Skeletal muscle tissue (tissue), 4 donors: ENCODE measurements around the gene GFRA1. TPM values are rescaled to one million over a fixed set of nuclear protein-coding genes. Genes with fewer than 3 reads are reported as not detected.

Source experiments
- H3K27ac ChIP-seq: one replicate; pipeline ENCODE4 v1.7.0; 2013; ENCODE audit warnings: mild to moderate bottlenecking, low read depth, low read length, inconsistent platforms
- H3K27me3 ChIP-seq, 3 donors: one replicate each; pipeline ENCODE4 v1.7.0; 2013; ENCODE audit warnings: low read length in 3 of 3; ENCODE audit not compliant: control insufficient read depth in 3 of 3, insufficient read depth in 3 of 3
- H3K36me3 ChIP-seq, 3 donors: one replicate each; pipeline ENCODE4 v1.7.0; 2013; ENCODE audit warnings: low read length in 3 of 3; ENCODE audit not compliant: control insufficient read depth in 3 of 3, insufficient read depth in 3 of 3
- H3K4me1 ChIP-seq, 3 donors: one replicate each; pipeline ENCODE4 v1.7.0; 2013; ENCODE audit warnings: low read length in 3 of 3, mild to moderate bottlenecking in 3 of 3; ENCODE audit not compliant: control insufficient read depth in 3 of 3, insufficient read depth in 3 of 3
- H3K4me3 ChIP-seq, 3 donors: one replicate each; pipeline ENCODE4 v1.7.0; 2013; ENCODE audit warnings: low read length in 3 of 3
- H3K9ac ChIP-seq, 3 donors: one replicate each; pipeline ENCODE4 v1.7.0; 2013; ENCODE audit warnings: low read length in 3 of 3, mild to moderate bottlenecking in 3 of 3, moderate library complexity in 2 of 3, low read depth in 1 of 3
- H3K9me3 ChIP-seq, 3 donors: one replicate each; pipeline ENCODE4 v1.7.0; 2013; ENCODE audit warnings: low read length in 3 of 3; ENCODE audit not compliant: control insufficient read depth in 3 of 3
- total RNA-seq: library from RNA; depleted of rRNA; stranded (reverse); fragments of >200 nt; gene quantifications from one replicate; pipeline ENCODE4 v1.2.3, GENCODE V29; 2014
- donor health status: Osteomylitis.

GFRA1 gene
- total RNA-seq, 1 donor from 2014 or later: 24.0 TPM

DNA sequence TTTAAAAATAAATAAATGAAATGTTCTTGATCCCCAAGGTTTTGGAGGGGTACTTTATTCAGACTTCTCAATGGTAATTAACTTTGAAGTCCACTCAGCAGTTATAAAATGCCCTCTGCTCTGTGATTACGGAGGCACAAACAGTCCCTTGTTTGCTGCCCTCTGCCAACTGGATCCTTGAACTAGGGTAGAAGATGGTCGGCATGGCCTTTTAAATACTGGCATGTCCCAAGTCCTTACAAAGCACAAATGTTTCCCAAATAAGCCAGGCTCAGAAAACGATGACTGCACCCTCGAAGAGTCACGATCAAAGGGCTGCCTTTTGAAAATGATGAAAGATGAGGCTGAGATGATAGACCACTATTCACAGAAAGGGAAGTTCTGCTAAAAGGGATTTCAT, 47.0 kb downstream of the GFRA1 start:
- Histone ChIP-seq H3K36me3 (no peaks in the 10 kb centered on the region), H3K4me3 (no peak overlapping the region), H3K4me1 (no peaks in the 10 kb centered on the region), H3K9me3 (no peaks in the 10 kb centered on the region), H3K27me3 (peaks cover 0 to 2% (median 0%) of the 10 kb centered on the region in 3 donors), H3K9ac (no peak overlapping the region), H3K27ac (no peak overlapping the region)

DNA sequence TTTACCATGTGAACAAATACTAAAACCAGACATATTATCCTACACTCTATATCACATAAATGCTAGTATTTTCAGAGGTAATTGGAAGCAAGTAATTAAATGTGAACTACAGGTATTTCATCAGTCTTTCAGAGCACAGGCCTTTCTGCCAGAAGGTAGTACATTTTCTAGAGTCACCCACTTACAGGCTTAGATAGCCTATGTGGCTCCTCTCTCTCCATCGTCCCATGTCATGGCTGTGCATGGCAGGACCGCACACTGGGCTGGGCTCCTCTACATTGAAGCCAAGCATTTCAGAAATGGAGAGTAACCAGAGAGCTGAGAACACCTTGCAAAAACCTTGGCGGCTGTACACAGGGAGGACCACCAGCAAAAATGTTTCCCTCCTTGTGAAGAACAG, 49.7 kb downstream of the GFRA1 start:
- H3K9ac ChIP-seq: no peak overlapping the region
- H3K4me1 ChIP-seq: no peaks in the 10 kb centered on the region
- H3K36me3 ChIP-seq: no peaks in the 10 kb centered on the region
- H3K4me3 ChIP-seq: no peak overlapping the region
- peaks cover 0 to 2% (median 0%) of the 10 kb centered on the region in 3 donors for H3K27me3 ChIP-seq
- H3K9me3 ChIP-seq: no peaks in the 10 kb centered on the region
- no peak overlapping the region for H3K27ac ChIP-seq

DNA sequence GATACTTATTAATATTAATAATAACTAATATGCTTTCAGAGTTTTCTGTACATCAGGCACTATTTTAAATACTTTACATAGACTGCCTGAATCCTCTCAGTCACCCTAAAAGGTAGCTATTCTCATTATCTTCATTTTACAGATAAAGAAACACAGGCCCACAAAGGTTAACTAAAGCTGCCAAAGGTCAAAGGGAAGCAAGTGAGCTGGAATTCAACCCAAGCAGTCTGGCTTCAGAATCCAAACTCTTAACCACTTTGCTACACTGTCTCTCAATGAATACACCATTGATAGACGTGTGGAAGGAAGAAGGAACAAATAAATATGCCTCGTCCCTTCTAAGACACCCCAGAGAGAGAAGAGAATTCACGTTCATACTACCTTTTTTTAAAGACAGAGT, 52.0 kb downstream of the GFRA1 start:
- Histone ChIP-seq H3K27ac (no peak overlapping the region), H3K36me3 (no peaks in the 10 kb centered on the region), H3K4me1 (no peaks in the 10 kb centered on the region), H3K9ac (no peak overlapping the region), H3K27me3 (peaks cover 0 to 2% (median 0%) of the 10 kb centered on the region in 3 donors), H3K4me3 (no peak overlapping the region), H3K9me3 (no peaks in the 10 kb centered on the region)

DNA sequence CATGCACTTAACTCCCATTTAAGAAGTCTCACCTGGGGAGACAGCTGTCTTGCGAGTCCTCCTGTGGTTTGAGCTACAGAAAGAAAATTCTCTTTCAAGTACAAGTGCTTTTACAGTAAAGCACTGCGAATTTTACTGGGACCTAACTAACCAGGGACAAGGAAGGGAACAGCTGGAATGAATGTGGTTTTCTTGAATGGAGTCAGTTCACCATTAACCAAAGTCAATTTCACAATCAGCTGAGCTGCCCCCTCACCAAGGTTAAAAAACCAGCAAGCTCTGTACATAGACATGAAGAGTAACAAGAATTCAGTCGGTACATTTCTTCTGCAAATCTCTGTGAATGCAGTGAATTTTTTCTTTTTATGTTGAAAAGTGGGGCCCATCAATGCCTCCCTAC, 56.3 kb downstream of the GFRA1 start:
- Histone ChIP-seq H3K4me1 (no peaks in the 10 kb centered on the region), H3K9me3 (no peaks in the 10 kb centered on the region), H3K27me3 (no peaks in the 10 kb centered on the region), H3K4me3 (no peak overlapping the region), H3K27ac (no peak overlapping the region), H3K9ac (no peak overlapping the region), H3K36me3 (no peaks in the 10 kb centered on the region)

DNA sequence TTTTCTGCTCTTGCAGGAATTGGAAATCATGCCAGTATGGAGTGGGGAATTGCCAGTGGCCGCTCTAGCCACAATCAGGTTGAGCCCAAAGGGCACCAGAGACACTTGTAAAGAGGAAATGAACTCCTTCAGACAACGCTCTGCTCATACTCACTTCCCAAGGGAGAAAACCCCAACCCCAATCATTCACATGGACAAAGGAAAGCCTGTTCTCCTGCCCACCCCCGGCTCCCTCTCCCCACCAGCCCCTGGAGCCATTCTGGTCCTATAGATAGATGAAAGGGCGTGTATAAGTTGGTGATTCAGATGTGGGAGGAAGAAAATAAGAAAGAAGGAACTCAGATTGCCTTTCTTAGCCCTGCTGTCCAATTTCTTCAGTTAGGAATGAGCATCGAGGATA, 57.4 kb downstream of the GFRA1 start:
- Histone ChIP-seq H3K4me1 (peaks cover 0 to 2% (median 0%) of the 10 kb centered on the region in 3 donors), H3K27ac (no peak overlapping the region), H3K9me3 (no peaks in the 10 kb centered on the region), H3K36me3 (no peaks in the 10 kb centered on the region), H3K4me3 (no peak overlapping the region), H3K27me3 (no peaks in the 10 kb centered on the region), H3K9ac (no peak overlapping the region)

DNA sequence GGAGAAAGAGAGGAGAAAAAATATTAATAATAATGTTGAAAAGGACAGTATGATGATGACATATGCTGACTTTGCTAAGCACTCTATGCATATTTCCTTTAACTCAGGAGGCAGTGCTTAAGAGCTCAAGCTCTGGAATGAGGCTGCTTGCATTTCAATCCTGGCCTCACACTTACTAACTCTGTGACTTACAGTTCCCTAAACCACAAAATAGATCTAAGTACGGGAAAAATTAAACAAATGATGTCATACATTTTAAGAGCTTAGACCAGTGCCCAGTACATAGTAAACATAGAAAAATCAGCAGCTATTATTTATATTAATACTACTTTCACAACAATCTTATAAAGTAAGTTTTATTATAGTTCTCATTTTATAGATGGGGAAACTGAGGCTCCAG, 61.3 kb downstream of the GFRA1 start:
- H3K9ac ChIP-seq: no peak overlapping the region
- peaks cover 0 to 2% (median 0%) of the 10 kb centered on the region in 3 donors for H3K4me1 ChIP-seq
- no peaks in the 10 kb centered on the region for H3K36me3 ChIP-seq
- H3K9me3 ChIP-seq: no peaks in the 10 kb centered on the region
- no peak overlapping the region for H3K27ac ChIP-seq
- H3K27me3 ChIP-seq: no peaks in the 10 kb centered on the region
- H3K4me3 ChIP-seq: no peak overlapping the region

DNA sequence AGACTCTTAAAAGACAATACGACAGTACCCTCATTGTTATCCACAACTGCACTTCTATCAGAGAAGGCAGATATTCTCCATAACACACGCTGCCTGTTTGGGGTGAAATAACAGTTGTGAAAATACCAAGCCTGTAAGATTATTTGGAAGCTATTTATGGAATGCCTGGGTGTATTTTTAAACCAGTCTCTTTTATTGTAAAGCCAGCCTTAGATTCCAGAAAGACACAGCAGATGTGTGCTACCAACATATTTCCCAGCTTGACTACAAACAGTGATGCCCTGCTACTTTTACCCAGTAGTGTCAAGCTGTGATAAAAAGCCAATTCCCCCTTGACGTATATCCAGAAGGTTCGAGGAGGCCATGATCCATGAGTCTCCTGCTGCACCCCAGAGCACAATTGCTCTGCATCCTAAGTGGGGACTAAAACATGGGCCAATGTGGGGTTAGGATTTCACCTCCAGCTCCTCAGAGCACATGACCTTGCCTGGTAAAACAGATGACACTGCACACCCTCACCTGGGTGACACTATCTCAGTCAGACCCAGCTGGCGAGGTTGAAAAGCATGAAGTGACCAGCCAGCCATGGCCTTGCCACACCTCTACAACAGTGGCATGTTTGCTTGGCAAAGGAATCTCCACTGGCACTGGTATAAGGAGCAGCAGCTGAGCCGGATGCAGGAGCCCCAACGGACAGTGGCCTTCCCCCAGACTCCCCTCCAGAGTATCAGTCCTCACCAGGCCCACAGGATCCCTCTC, 62.2 kb downstream of the GFRA1 start:
- Histone ChIP-seq H3K9ac (no peak overlapping the region), H3K27ac (no peak overlapping the region)

DNA sequence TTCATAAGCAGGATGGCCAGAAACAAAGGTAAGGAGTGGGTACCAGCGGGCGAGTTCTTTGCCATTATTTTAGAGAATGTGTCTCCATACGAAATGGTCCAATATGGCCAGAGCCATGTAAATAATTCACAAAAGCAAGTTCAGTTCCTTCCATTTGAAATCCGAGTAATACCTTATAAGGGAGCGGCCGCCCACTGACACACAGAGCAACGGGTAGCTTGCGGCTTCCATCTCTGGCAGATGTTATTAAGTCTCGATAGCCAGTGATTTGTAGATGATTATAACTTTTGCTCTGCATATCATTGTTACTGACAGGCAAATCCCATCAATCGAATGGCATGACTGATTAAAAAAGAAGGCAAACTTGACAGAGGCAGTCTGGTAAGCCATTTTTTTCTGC, 63.2 kb downstream of the GFRA1 start:
- Histone ChIP-seq H3K27ac (no peak overlapping the region), H3K27me3 (no peaks in the 10 kb centered on the region), H3K4me3 (no peak overlapping the region), H3K36me3 (no peaks in the 10 kb centered on the region), H3K9ac (no peak overlapping the region), H3K9me3 (no peaks in the 10 kb centered on the region), H3K4me1 (peaks cover 0 to 2% (median 0%) of the 10 kb centered on the region in 3 donors)

More for the DNA sequence above, 62.2 kb downstream of the GFRA1 start:
- H3K27me3 ChIP-seq: no peaks in the 10 kb centered on the region
- H3K9me3 ChIP-seq: no peaks in the 10 kb centered on the region
- peaks cover 0 to 2% (median 0%) of the 10 kb centered on the region in 3 donors for H3K4me1 ChIP-seq
- H3K4me3 ChIP-seq: no peak overlapping the region
- no peaks in the 10 kb centered on the region for H3K36me3 ChIP-seq

DNA sequence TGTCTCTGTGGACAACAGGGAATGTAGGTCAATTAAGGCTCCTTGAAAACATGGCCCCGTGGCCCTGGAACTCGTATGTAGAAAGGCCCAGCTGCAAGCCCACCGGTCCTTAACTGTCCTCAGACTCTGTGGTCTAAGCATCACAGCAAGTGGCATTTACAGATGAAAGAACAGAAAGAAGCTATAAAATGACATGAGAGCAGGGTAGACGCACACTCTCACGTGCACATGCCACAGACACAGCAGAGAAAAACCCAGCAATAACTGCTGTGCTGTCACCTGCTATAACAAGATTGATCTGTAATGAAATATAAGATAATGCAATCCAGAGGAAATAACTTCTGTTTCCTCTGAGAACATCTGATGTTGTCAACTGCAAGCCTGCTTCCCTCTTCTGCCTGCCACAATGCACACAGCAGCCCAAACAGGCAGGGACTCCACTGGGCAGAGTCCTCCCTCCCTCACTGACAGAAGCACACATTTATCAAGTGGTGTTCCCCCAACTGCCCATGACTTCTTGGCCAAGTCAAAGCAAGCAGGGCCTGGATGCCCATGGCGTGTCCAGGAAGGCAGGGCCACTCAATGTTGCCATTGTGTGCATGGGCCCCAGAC, 63.9 kb downstream of the GFRA1 start:
- Histone ChIP-seq H3K4me3 (no peak overlapping the region), H3K36me3 (no peaks in the 10 kb centered on the region), H3K9me3 (no peaks in the 10 kb centered on the region), H3K27me3 (no peaks in the 10 kb centered on the region), H3K4me1 (peaks cover 0 to 2% (median 0%) of the 10 kb centered on the region in 3 donors), H3K27ac (no peak overlapping the region), H3K9ac (no peak overlapping the region)

DNA sequence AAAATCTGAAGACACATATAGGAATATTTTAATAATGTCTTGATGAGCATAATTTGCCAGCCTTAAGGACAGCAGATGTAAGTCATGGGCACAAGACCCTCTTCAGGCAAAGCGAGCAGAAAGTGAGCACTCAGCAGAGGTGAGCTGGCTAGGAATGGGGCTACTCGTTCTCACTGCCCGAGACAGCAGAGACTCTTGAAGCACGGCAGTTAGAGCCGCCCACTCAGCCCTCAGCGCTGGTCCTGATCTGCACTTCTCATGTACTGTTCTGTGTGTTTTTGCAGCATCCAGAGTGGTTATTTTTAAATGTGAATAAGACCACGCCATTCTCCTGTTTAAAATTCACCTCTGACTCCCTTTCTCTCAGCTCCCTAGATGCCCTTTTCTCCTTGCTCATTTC, 65.3 kb downstream of the GFRA1 start:
- Histone ChIP-seq H3K27me3 (no peaks in the 10 kb centered on the region), H3K4me3 (no peak overlapping the region), H3K9me3 (no peaks in the 10 kb centered on the region), H3K27ac (no peak overlapping the region), H3K4me1 (peaks cover 0 to 2% (median 0%) of the 10 kb centered on the region in 3 donors), H3K9ac (no peak overlapping the region), H3K36me3 (no peaks in the 10 kb centered on the region)
